ENCODE results near the gene STRA6. TPM values are rescaled to one million over a fixed set of nuclear protein-coding genes. Genes with fewer than 3 reads are reported as not detected.

The STRA6 gene
- polyA plus RNA-seq, 2 of the 4 experiments (the other 2 are of a cell fraction), result 35.0 to 70.2 TPM

DNA sequence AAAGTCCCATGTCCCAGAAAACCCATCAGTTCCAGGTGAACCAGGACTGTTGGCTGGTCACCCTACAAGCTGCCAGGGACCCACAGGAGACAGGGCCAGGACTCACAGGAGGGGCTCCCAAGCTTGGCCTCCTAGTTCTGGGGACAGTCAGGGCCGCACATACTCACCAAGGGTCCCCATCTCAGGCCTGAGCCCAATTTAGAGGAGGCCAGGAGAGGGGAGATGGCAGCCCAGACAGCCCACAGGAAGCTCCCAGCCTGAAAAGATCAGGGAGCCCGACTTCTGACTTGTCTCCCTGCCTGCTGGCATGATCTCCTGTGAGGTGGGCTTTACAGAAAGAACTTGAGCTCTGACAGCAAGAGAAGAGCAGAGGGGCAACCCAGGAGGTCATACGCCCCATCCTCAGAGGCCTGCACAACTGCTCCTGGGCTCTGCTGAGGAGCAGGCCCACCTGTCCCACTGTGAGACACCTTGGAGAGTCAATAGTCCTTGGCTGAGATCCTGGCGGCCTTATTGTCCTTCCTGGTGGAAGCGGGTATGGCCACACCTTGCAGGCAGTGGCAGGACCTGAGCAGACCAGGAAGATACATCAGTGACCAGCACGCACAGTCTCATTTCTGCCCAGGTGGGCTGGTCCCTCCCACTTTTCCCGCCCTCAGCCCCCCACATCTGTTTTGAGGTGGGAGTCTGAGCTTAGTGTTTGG is 31.6 kb downstream of the STRA6 start:
- ChIA-PET CTCF (interaction anchor here (0.7 to 3.2 kb wide), 7 partner anchors 27 to 151 kb away, joined by 3 to 13 read pairs (median 3); partner anchors contain the start of gene STRA6), POLR2A (interaction anchor here (1.3 kb wide), 1 partner anchor 32 kb away, joined by 3 read pairs; no protein-coding TSS in a partner anchor)
- Histone ChIP-seq H3K4me1 (peaks cover 16% of the 10 kb centered on the region), H3K27ac (peak overlapping the region in 1 of 2 experiments; percentile 57; a peak in 2 of 6 replicates), H3K9me3 (no peaks in the 10 kb centered on the region), H3K4me3 (no peak overlapping the region), H3K4me2 (no peak overlapping the region)
- no peak for ATAC-seq
- no peak for FAIRE-seq
- no peak for DNase-seq (ENCODE audit: low read depth in 1 of 2, low spot score in 1 of 2)
- 95% methylated on average over 3 of the region's 7 CpGs for whole genome bisulfite sequencing (ENCODE audit: missing lambda C conversion rate)
- no peak for TF ChIP-seq MAZ (IDR thresholded peaks at IDR 0.05; ENCODE audit: borderline replicate concordance, low read depth, low read length)
- TF ChIP-seq, protein P1, sequence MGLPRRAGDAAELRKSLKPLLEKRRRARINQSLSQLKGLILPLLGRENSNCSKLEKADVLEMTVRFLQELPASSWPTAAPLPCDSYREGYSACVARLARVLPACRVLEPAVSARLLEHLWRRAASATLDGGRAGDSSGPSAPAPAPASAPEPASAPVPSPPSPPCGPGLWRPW (IDR thresholded peaks at IDR 0.05), result no peak
- TF ChIP-seq, protein P2, sequence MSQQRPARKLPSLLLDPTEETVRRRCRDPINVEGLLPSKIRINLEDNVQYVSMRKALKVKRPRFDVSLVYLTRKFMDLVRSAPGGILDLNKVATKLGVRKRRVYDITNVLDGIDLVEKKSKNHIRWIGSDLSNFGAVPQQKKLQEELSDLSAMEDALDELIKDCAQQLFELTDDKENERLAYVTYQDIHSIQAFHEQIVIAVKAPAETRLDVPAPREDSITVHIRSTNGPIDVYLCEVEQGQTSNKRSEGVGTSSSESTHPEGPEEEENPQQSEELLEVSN (IDR thresholded peaks at IDR 0.05; ENCODE audit: borderline replicate concordance, low read depth), result no peak
- no peak for TF ChIP-seq EHF (CRISPR knock-in tag; IDR thresholded peaks at IDR 0.05)
- no peak for TF ChIP-seq CEBPB (IDR thresholded peaks at IDR 0.05)
- TF ChIP-seq KDM1A (IDR thresholded peaks at IDR 0.05; ENCODE audit: low read depth), result no peak
- no peak for TF ChIP-seq TFCP2L1 (CRISPR knock-in tag; IDR thresholded peaks at IDR 0.05)
- TF ChIP-seq RFX5 (IDR thresholded peaks at IDR 0.05), result no peak
- TF ChIP-seq NFE2L2 (conservative IDR thresholded peaks at IDR 0.05; ENCODE audit: low read length), result no peak
- TF ChIP-seq MYC (IDR thresholded peaks at IDR 0.05; ENCODE audit: borderline replicate concordance, low read length), result no peak
- TF ChIP-seq RARB (CRISPR knock-in tag; IDR thresholded peaks at IDR 0.05), result no peak

DNA sequence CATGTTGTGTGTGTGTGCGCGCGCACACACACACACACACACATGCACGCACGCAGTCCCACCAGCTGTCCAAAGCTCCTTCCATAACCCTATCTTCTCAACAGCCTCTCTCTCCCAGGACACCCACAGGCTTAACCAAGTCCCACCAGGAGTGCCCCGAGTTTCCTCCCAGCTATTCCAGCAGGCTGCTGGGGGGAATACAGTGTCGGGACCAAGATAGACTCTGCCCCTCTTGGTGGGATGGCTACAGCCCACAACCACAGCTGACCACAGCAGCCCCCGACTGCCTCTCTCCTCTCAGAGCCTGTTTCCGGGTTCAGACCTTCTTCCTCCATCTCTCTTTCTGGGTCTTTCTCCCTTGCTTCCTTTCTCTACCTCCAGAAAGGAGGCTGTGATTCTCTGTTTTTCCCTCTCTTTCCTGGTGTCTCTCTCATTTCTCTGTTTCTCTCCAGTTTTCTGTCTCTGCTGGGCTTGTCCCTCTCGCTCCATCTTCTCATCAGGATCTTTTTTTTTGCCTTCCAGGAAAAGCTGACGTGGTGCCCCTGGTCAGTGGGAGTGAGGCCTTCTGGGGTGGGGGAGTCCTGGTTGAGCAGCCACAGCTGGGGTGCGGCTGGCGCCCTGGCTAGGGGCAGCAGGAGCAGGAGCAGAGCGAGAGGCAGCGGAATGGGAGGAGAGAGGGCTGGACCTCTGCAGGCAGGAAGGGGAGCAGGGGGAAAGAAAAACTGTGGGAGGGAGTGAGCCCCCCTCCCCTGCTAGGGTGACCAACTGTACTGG is 32.3 kb downstream of the STRA6 start:
- WGBS (ENCODE audit: missing lambda C conversion rate), result 87% methylated on average over 15 of the region's 15 CpGs
- Histone ChIP-seq H3K27ac (no peak overlapping the region), H3K4me1 (peaks cover 16% of the 10 kb centered on the region), H3K4me2 (no peak overlapping the region), H3K4me3 (no peak overlapping the region), H3K9me3 (no peaks in the 10 kb centered on the region)
- DNase-seq (ENCODE audit: low read depth in 1 of 2, low spot score in 1 of 2), result no peak
- no peak for ATAC-seq
- POLR2A ChIA-PET, result interaction anchor here (1.3 kb wide), 1 partner anchor 33 kb away, joined by 3 read pairs; no protein-coding TSS in a partner anchor
- TF ChIP-seq ESRRA (IDR thresholded peaks at IDR 0.05; ENCODE audit: borderline replicate concordance, low read length), result no peak
- no peak for TF ChIP-seq CBX8 (IDR thresholded peaks at IDR 0.05)
- TF ChIP-seq CHD4 (IDR thresholded peaks at IDR 0.05; ENCODE audit: borderline replicate concordance), result no peak
- TF ChIP-seq FOSL2 (IDR thresholded peaks at IDR 0.05), result no peak
- TF ChIP-seq FOSL2 (CRISPR knock-in tag; IDR thresholded peaks at IDR 0.05), result no peak
- TF ChIP-seq HOXB13 (CRISPR knock-in tag; IDR thresholded peaks at IDR 0.05; ENCODE audit: low read depth), result no peak
- no peak for TF ChIP-seq ZFP36 (IDR thresholded peaks at IDR 0.05; ENCODE audit: borderline replicate concordance, partially characterized antibody)
- TF ChIP-seq GATA3 (IDR thresholded peaks at IDR 0.05; ENCODE audit: borderline replicate concordance), result no peak
- CTCF ChIA-PET, result interaction anchor here (0.9 to 3.2 kb wide), 4 partner anchors 27 to 138 kb away, joined by 3 to 13 read pairs (median 4); no protein-coding TSS in a partner anchor
- no peak for FAIRE-seq

DNA sequence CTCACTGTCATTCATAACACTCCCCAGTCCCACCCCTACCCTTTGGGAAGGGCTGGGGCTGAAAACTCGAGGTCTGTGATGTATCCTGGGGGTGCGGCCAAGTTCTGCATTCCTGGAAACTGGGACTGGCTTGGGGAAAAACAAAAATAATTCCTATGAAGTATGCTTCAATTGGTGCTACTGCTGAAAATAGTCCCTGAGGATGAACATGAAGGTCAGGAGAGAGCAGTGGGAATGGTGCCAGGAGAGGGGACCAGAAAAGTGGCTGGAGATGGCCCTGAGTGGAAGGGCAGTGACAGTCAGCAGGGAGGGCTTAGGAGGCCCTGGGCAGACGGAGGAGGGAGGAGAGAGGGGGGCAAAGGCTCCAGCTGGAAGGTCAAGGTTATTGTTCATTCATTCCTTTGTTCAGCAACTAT is 33.9 kb downstream of the STRA6 start:
- 42% methylated on average over 3 of the region's 3 CpGs for WGBS (ENCODE audit: missing lambda C conversion rate)
- ATAC-seq (no peak), FAIRE-seq (no peak), DNase-seq (ENCODE audit: low read depth in 1 of 2, low spot score in 1 of 2) (no peak)
- H3K9me3 ChIP-seq, result no peaks in the 10 kb centered on the region
- ChIA-PET POLR2A (no interaction called here), CTCF (interaction anchor here (0.7 to 2.2 kb wide), 3 partner anchors 11 to 133 kb away, joined by 3 to 5 read pairs (median 3); no protein-coding TSS in a partner anchor)
- H3K4me2 ChIP-seq, result no peak overlapping the region
- H3K4me3 ChIP-seq, result no peak overlapping the region
- no peak for TF ChIP-seq EHMT2 (IDR thresholded peaks at IDR 0.05; ENCODE audit: low read depth)
- no peak for TF ChIP-seq MAZ (IDR thresholded peaks at IDR 0.05; ENCODE audit: borderline replicate concordance, low read depth, low read length)
- TF ChIP-seq CHD4 (IDR thresholded peaks at IDR 0.05; ENCODE audit: borderline replicate concordance), result no peak
- no peak for TF ChIP-seq KDM5A (IDR thresholded peaks at IDR 0.05)
- TF ChIP-seq TFCP2L1 (CRISPR knock-in tag; IDR thresholded peaks at IDR 0.05), result no peak
- no peak for TF ChIP-seq CBX8 (IDR thresholded peaks at IDR 0.05)
- no peak for TF ChIP-seq POLR2AphosphoS2 (conservative IDR thresholded peaks at IDR 0.05; ENCODE audit: low read length)
- TF ChIP-seq HOXB5 (CRISPR knock-in tag; IDR thresholded peaks at IDR 0.05), result no peak
- no peak for TF ChIP-seq ESRRA (IDR thresholded peaks at IDR 0.05; ENCODE audit: borderline replicate concordance, low read length)
- TF ChIP-seq JUNB (IDR thresholded peaks at IDR 0.05), result no peak
- no peak for TF ChIP-seq CBX2 (IDR thresholded peaks at IDR 0.05; ENCODE audit: borderline replicate concordance, low read depth)
- TF ChIP-seq CHD2 (IDR thresholded peaks at IDR 0.05; ENCODE audit: low read length, partially characterized antibody), result no peak
- TF ChIP-seq NPAS2 (CRISPR knock-in tag; IDR thresholded peaks at IDR 0.05; ENCODE audit: borderline replicate concordance), result no peak
- TF ChIP-seq POLR2A (IDR thresholded peaks at IDR 0.05; ENCODE audit: low read length), result no peak
- TF ChIP-seq EP300 (IDR thresholded peaks at IDR 0.05), result no peak
- H3K4me1 ChIP-seq, result peaks cover 11% of the 10 kb centered on the region
- no peak overlapping the region for H3K27ac ChIP-seq
